IPS DF 4.7 (cell line): ENCODE results near the gene PGS1.
"Not testable (repeated sequence)": the region's sequence is repeated elsewhere in the genome, so short reads cannot be mapped to it uniquely, and the experiment has no call there.

ENCODE experiments used
- DNase-seq: peaks from one replicate; pipeline ENCODE4 v3.0.0-alpha.2; 2013; ENCODE audit warnings: low spot score; ENCODE audit errors: extremely low read depth

The PGS1 gene, protein sequence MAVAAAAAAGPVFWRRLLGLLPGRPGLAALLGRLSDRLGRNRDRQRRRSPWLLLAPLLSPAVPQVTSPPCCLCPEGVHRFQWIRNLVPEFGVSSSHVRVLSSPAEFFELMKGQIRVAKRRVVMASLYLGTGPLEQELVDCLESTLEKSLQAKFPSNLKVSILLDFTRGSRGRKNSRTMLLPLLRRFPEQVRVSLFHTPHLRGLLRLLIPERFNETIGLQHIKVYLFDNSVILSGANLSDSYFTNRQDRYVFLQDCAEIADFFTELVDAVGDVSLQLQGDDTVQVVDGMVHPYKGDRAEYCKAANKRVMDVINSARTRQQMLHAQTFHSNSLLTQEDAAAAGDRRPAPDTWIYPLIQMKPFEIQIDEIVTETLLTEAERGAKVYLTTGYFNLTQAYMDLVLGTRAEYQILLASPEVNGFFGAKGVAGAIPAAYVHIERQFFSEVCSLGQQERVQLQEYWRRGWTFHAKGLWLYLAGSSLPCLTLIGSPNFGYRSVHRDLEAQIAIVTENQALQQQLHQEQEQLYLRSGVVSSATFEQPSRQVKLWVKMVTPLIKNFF

GRCh38 chr17:78378225-78379130 is at the start of gene PGS1:
Gene PGS1, plus strand, starts transcription at chr17:78378649. Its CDS starts 17 bp downstream, at chr17:78378666.
- DNase-seq, result no peak

- DNase-seq, result no peak
These were observed 49.0 kb upstream of the PGS1 start for GRCh38 chr17:78329263-78330059.

- no peak for DNase-seq
These were observed 47.8 kb upstream of the PGS1 start for GRCh38 chr17:78330570-78331224.

DNA sequence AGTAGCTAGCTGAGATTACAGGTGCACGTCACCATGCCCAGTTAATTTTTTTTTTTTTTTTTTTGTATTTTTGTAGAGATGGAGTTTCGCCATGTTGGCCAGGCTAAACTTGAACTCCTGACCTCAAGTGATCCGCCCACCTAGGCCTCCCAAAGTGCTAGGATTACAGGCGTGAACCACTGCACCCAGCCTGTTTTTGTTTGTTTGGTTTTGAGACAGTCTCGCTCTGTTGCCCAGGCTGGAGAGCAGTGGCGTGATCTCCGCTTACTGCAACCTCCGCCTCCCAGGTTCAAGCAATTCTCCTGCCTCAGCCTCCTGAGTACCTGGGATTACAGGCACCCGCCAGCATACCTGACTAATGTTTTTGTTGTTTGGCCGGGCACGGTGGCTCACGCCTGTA is 47.1 kb upstream of the PGS1 start:
- not testable (repeated sequence) for DNase-seq

GRCh38 chr17:78332991-78333390 is 45.5 kb upstream of the PGS1 start:
- DNase-seq, result no peak

DNA sequence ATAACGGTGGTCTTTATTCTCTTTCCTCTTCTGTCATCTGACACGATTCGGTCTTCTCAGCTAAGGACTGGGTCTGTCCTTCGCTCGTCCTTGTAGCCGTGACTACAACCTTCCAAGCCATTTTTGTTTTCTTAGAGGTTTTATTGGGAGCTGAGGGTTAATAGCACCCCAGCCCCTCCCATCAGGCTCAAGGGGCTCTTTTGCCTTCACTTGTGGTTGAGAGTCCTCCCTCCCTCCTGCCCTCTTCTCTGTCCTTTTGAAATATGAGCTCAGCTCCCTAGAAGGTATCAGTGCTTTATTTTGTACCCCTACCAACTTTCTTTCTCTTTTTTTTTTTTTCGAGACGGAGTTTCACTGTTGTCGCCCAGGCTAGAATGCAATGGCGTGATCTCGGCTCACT is 43.2 kb upstream of the PGS1 start:
- DNase-seq, result no peak

- no peak for DNase-seq
These were observed 41.0 kb upstream of the PGS1 start for GRCh38 chr17:78337244-78338109.

GRCh38 chr17:78338486-78339259 is 39.8 kb upstream of the PGS1 start:
- DNase-seq, result no peak

DNA sequence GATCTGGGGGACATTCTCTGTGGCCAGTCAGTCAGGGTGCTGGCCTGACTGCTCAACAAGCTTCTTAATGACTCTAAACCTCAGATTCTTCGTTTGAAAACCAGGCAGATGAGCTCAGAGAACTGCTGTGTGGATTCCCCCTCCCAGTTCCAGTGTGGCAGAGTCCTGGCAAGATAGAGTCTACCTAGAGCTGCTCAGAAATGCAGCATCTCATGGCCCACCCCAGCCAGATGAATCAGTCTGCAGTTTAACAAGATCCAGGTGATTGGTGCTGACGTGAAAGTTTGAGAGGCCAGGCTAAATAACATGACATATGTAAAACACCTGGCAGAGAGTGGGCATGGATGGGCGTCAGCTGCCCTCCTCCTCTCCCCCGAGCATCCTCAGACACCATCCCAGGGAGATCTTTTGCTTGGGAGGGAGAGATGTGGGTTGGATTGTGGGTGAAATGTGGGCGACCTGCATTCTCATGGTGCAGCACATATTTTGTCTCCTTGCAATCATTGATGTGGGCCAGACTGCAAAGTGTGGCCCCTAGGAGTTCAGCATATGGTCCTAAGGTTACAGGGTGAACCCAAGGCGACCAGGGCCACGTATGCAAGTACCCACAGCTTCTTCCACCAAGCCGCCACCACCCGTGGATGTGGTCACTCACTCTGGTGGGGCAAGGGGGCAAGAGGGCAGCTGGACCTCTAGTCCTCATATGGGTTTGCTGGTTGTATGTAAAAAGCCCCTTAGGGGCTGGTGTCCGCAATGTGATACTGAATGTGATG is 38.1 kb upstream of the PGS1 start:
- no peak for DNase-seq

DNA sequence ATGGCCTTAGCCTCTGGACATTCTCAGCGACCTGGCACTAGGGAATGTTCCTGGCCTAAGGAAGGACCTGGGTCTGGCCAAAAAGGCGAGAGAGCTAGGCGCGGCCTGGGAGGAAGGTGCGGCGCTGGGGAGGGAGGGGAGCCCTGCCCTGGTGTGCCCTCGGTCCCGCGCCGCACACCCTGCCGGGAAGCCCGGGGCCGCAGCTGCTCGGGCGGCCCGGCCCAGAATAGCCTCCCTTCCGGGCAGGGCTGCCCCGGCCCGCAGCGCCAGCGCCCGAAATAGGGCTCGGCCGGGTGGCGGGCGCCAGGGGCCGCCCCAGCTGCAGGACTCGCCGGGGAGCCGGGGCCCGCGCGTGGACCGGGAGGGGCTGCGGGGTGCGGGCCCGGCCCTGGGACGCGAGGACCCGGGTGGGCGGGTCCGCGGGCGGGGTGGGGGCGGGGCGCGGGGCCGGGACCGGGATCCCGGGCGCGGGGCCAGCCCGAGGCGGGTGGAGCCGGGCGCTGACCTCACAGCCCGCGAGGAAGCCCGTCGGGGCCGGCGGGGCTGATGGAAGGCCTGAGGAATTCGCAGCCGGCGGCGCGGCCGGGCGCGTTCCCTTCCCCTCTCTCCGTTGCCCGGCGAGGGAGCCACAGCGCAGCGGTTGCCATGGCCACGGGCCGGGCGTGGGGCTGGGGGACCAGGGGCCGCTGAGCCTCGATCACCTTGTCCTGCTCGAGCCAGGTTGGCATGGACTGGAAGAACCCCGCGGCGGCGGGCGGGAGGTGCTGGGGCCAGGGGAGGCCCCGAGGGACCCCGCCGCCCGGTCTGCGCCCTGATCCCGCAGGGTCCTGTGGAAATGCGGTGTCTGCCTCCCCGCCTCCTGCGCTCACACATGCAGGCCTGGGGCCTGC is 36.6 kb upstream of the PGS1 start:
- DNase-seq, result no peak

DNA sequence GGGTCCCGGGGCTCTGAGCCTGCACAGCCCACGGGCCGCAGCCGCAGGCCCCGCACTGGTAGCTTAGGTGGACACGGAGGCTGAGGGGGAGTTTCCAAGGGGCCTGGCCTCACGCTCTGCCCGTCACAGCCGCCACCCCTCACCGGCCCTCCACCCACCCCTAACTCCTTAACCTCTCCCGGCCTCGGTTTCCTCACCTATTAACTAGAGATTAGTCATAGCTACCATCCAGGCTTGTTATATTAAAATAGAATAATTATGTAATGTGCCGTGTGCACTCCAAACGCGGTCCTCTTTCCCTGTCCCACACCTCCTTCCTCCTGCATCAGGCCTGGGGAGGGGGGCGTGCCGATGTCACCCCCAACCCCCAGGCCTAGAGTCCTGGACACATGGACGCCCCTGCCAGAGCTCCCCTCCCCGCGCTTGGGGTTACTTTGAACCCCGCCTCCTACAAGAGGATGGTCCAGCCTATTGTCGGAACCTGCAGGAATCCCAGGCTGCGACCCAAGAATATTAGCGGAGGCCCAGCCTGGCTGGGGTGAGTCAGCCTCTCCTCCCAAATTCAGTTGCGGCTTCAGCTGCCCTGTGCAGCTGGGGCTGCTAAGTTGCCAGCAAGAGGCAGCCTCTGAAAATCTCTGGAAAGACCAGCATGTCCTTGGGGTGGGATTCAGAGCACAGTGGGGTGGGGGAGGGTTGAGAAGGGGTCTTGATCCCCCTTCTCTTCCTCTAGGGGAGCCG is 35.8 kb upstream of the PGS1 start:
- no peak for DNase-seq

DNA sequence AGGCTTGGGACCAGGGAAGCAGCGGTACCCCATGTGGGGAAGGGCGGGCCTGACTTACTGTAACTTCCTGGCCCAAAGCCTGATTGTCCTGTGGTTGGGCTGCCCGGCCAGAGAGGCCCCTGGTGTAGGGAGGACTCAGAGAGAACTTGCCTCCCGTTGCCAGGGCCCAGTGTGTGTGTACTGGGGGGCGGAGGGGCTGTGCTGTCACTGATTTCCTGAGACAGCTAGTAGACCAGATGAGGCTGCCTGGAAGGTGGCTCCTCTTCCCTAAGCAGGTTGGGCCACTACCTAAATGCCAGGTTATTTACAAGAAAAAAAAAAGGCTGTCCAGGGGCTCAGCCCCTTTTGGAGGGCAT is 35.3 kb upstream of the PGS1 start:
- no peak for DNase-seq

GRCh38 chr17:78343543-78344201 is 34.8 kb upstream of the PGS1 start:
- no peak for DNase-seq

GRCh38 chr17:78344666-78345065 is 33.8 kb upstream of the PGS1 start:
- no peak for DNase-seq

- no peak for DNase-seq
These were observed 33.3 kb upstream of the PGS1 start for GRCh38 chr17:78345172-78345571.
